Activated naive CD4-positive, alpha-beta T cell (primary cell): ENCODE results near the gene MAMDC2.
"Not testable (repeated sequence)": the region's sequence is repeated elsewhere in the genome, so short reads cannot be mapped to it uniquely, and the experiment has no call there.

Experiments used
- DNase-seq, 4 experiments: peaks; one replicate each; lab custom pipeline; 2025; lab: John Stamatoyannopoulos, UW

MAMDC2 gene

GRCh38 chr9:70038171-70038621 is 5.5 kb upstream of the MAMDC2 start:
- DNase-seq: not testable (repeated sequence)

GRCh38 chr9:70040376-70040903 is 3.2 kb upstream of the MAMDC2 start:
- no peak for DNase-seq

DNA sequence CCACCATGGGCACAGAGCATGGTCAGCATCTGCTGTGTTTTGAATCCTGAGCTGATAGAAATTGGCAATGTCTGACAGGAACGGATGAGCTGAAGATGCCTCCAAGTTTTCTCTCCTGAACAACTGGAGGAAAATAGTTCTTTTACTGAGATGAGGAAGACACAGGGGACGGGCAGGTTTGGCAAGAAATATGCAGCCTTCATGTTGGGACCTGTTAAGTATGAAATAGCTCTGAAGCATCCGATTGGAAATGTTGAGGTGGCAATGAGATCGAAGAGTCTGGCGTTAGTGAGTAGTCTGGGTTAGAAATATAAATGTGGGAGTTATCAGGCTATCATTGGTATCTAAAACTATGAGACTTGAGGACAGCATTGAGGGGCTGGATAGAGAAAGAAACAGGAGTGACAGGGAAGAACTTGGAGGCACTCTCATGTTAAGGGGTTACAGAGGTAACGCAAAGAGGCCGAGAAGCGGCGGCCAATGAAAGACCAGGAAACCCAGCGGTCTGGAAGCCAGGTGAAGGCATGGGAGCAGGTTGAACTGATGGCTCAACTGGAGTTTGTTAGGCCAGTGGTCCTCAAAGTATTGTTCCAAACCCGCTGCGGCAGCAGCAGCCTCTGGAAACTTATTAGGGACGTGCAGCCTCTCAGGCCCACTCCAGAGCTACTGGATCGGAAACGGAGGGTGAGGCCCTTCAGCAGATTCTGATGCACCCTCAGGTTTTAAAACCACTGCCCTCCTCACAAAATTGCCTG is 1.0 kb upstream of the MAMDC2 start:
- no peak for DNase-seq

DNA sequence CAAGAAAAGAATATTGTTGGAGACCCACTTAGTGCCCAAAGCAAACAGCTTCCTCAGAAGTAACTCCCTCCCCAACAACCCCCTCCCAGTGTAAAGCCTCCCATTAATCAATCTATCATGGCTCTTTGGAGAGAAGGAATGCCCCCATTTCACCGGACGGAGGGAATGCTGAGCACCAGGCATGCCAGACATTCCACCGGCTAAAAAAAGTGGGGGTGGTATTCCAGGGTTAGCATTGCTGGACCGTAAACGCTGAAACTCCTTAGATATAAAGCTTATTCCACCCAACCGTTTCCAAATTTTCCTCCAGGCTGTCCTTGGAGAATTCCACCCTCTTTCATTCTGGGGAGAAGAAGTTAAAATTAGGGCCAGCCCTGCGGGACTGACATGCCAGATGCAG is 363 bp upstream of the MAMDC2 start:
- DNase-seq: no peak

DNA sequence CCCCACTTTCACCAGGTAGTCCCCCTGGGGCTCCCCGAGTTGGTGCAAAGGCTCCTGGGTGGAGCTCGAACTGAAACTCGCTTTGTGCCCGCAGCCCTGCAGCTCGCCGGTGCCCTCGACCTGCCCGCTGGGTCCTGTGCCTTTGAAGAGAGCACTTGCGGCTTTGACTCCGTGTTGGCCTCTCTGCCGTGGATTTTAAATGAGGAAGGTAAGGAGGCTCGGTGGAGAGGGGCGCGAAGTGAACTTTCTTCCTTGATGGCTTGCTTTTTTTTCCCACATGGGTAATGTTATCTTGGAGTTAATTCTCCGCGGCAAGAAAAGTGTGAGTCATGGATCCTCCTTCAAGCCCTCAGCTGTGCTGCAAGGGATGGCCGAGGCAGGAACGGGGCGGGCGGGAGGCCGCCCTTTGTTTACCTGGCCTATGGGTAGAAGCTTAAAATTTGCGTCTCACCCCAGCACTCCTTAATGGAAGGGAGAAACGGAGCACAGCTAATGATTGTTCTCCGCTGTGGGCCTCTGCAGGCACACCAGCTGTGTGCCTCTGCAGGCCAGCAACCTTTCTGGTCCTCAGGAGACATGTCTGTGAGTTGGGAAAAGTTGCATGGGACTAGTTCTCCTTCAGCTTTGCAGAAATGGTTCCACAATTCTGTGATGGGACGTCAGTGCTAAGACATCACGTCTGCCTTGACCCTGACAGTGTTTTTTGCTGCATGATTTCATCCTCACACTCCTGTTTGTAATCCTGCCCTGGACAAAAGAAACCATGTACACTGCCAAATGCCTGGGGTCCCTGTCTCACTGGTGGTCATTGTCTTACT is 1.1 kb downstream of the MAMDC2 start:
- DNase-seq: no peak

DNA sequence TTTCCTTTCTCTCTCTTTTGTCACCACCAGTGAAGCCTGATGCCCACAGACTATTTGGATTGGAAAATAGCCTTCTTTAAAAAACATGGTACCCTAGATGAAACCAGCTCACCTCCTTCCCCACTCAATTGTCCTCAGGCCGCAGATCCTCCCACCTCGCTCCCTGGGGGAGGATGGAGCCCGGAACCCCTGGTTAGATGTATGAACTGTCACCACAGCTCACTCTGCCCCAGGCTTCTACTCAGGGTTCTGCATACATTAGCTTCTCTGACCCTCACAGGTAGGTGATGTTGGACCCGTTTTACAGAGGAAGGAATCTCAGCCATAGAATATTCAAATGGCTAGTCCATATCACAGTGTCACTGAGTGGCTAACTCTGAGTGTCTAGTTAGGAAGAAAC is 1.8 kb downstream of the MAMDC2 start:
- DNase-seq: no peak

GRCh38 chr9:70046274-70047070 is 2.8 kb downstream of the MAMDC2 start:
- DNase-seq: no peak

GRCh38 chr9:70049236-70049635 is 5.6 kb downstream of the MAMDC2 start:
- DNase-seq: no peak

DNA sequence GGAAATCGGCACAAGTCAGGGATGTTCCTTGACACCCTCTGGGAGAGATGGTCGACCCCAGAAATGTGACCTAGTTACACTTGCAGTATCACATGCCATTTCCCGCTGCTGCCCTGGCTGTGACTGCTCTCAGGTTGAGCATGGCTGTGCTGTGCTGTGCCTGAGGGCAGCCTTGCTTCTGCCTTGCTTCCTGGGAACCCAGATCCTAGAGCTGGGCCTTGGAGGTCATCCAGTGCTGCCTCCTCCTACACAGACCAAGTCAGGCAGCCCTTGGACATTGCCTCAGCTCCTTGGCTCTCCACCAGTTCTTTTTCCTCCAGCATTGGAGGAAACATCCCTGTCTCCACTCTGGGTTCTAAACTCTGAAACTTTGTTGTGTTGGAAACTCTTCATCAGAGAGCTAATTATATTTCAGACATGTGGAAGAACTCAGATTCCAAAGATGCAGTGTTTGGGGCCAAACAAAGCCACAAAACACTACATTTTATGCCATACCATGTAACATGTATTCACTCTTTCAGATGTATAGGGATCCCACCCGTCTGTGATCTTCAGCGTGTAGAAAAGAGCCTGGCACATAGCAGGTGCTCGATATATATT is 6.1 kb downstream of the MAMDC2 start:
- no peak for DNase-seq

DNA sequence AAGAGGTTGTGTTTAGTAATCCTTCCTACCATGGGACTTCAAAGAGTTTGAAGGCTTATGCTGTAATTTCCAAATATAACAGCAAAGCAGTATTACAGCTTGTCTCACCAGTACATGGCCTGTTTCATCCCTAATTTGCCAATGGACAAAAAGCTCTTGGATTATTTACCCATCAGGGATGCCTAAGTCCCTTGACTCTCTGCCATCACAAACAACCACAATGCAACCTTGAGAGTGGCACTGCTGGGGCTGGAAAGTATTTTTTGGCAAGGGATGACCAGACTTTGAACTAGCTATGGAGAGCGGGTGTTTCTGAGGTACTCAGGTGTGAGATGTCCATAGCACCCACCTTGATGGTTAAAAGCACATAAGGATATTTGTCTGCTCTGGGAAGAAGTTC is 9.1 kb downstream of the MAMDC2 start:
- DNase-seq: no peak

- DNase-seq: no peak
Observed at GRCh38 chr9:70053864-70054263, 10.2 kb downstream of the MAMDC2 start.

GRCh38 chr9:70054521-70054920 is 10.9 kb downstream of the MAMDC2 start:
- no peak for DNase-seq

GRCh38 chr9:70055406-70056210 is 12.0 kb downstream of the MAMDC2 start:
- DNase-seq: no peak

- no peak for DNase-seq
Observed at GRCh38 chr9:70056211-70056944, 12.7 kb downstream of the MAMDC2 start.

DNA sequence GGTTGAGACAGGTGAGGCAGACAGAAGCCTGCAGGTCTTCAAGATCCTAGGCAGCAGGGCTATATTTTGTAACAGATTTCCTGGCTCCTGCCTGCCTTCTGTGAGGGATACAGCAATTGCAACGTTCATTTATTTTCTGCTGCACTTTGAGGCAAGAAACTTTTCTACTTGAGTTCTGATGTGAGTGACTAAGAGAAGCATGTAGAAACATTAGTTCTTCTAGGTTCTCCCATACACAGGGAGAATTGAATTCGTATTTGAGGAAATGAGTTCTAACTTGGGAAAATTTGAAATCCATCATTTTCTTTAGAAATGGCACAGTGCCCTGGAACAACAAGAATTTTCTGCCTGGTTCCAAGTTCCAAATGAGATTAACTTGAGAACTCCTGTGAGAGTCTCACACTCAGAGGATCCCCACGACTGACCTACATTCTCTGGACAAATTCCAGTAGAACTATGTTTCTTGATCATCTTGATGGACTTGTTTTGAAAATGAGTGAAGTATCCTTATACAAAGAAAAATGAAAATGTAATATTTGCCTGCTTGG is 15.0 kb downstream of the MAMDC2 start:
- DNase-seq: no peak

GRCh38 chr9:70060148-70060882 is 16.7 kb downstream of the MAMDC2 start:
- no peak for DNase-seq

DNA sequence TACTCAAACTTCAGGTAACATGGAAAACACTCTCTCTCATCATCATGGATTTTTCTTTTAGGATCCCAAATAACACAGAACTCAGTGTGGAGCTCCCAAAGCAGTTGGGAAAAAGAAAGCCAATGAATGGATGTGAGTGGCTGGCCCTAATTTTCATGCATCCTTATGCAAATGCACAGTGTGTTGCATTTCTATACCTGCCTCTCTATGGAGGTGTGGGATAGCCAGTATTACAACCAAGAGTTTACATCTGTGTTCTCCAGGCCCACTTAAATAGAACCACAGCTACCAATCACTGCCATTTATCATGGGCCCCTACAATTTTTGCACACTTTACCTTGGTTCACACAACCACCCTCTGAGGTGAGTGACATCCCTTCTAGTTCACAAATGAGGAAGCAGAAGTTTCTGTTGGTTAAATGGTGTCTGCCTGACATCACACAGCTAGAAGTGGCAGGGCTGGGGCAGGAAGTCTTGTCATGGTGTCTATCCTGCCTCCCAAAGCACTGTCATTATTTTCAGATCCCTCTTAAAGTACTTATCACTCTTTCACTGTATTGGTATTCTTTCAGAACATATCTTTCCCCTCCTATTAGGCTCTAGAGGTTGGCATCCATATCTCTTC is 17.3 kb downstream of the MAMDC2 start:
- DNase-seq: no peak

DNA sequence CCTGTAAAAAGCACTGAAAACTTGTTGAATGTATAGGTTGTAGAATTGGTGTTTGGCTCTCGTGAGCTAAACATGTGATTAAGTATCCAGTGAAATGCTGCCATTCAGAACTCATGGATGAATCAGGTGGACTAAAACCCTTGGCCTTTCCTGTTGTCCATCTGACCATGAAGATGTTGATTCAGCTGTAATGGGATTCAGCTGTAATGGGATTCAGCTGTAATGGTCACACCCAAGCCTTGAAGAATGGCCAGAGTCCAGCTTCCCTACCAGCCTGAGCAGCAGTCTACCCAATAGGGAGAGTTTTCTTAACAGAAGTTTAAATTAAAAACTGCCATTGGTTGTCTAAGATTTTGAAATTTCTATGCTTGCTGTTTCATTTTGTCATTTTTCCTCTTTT is 18.1 kb downstream of the MAMDC2 start:
- no peak for DNase-seq

DNA sequence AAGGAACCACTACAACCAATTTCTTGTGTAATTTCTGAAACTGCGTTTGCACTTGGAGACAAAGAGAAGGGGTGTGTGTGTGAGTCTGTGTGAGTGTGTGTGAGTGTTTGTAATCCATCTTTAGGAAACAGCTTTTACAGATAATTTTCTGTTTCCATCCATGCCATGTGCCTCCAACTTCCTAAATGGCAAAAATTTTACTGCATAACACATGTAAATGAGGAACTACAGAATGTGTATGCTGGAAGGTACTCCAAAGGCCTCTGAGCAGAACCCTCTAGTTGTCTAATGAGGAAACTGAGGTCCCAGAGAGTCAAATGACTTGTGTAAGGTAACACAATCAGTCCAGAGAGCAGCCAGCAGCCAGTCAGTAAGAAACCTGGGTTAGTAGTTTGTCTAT is 20.8 kb downstream of the MAMDC2 start:
- DNase-seq: no peak
